ENCODE data around the gene NFIC.

DNA sequence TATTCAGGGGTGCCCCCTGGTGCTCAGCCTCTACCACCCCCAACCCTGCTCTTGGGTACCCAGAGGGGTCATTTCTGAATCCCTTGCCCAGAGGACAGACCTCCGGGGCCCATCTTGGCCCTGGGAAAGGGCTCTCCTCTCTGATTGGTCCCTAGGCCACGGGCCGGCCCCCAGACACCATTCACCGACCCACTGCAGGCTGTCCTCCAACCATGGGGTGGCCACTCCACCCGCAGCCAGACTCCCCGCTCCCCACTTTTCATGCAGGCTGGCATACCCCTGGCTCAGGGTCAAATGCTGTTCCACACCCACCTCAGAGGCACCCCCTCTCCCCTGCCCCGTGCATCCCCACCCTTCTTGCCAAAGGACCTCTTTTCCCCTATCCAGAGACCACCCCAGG is 99.2 kb downstream of the NFIC start:
- no peak for TF ChIP-seq CTCF (IDR thresholded peaks at IDR 0.05; ENCODE audit: low read depth, low read length, missing input control)
- no peak for TF ChIP-seq REST (IDR thresholded peaks at IDR 0.05)
- no peak for TF ChIP-seq RAD21 (IDR thresholded peaks at IDR 0.05)
- TF ChIP-seq, protein P1, sequence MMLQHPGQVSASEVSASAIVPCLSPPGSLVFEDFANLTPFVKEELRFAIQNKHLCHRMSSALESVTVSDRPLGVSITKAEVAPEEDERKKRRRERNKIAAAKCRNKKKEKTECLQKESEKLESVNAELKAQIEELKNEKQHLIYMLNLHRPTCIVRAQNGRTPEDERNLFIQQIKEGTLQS (IDR thresholded peaks at IDR 0.05) = no peak
- TF ChIP-seq YY1 (IDR thresholded peaks at IDR 0.05) = no peak
- TF ChIP-seq JUND (IDR thresholded peaks at IDR 0.05) = no peak
- no peak for TF ChIP-seq ZBTB33 (IDR thresholded peaks at IDR 0.05)
- no peak for TF ChIP-seq HNF4A (conservative IDR thresholded peaks at IDR 0.05)
- TF ChIP-seq EGR1 (IDR thresholded peaks at IDR 0.05; ENCODE audit: low read depth in 2 of 2) = no peak
- no peak for TF ChIP-seq SP1 (IDR thresholded peaks at IDR 0.05)
- no peak for TF ChIP-seq RXRA (IDR thresholded peaks at IDR 0.05)
- no peak for TF ChIP-seq FOXA1 (IDR thresholded peaks at IDR 0.05)
- TF ChIP-seq GABPA (IDR thresholded peaks at IDR 0.05 in 1 of 2, conservative IDR thresholded peaks at IDR 0.05 in 1 of 2) = no peak
